ENCODE measurements around the gene METTL22.

GRCh38 chr16:8656376-8656775, 34.9 kb downstream of the METTL22 start:
- no peak for TF ChIP-seq ZBTB33 (IDR thresholded peaks at IDR 0.05)
- TF ChIP-seq CTCF (IDR thresholded peaks at IDR 0.05; ENCODE audit: low read depth, low read length, missing input control) = no peak
- no peak for TF ChIP-seq SP1 (IDR thresholded peaks at IDR 0.05)
- TF ChIP-seq REST (IDR thresholded peaks at IDR 0.05) = no peak
- TF ChIP-seq MAX (IDR thresholded peaks at IDR 0.05) = no peak

All from liver (tissue), 3 donors.